IPS-11a (cell line): Measurements from ENCODE around the gene MTURN.

Experiments
- H3K4me3 ChIP-seq: one replicate; pipeline ENCODE4 v1.5.1; 2013; ENCODE audit warnings: low read depth, low read length, control low read depth

MTURN gene

GRCh38 chr7:30159163-30159562 is 24.4 kb downstream of the MTURN start:
- no peak overlapping the region for H3K4me3 ChIP-seq

DNA sequence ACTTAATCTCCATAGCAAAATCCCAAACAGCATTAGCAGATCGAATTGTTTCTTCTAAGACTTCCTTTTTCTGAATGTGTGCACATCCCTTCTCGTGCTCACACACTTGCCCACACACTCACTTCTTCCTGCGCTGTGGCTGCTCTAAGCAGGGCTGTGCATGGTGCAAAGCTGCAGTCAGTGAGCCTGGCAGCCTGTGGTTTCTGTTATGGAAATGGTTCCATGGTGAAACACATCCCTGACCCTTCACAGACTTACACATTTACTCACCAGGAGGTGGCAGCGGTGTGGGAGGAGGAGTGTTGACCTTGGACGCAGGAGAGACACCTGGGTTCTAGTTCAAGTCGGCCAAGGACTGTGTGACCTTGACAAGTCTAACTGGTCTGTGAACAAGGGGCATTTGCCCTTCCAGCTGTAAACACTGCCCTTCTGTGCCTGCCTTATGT is 24.9 kb downstream of the MTURN start:
- no peak overlapping the region for H3K4me3 ChIP-seq

DNA sequence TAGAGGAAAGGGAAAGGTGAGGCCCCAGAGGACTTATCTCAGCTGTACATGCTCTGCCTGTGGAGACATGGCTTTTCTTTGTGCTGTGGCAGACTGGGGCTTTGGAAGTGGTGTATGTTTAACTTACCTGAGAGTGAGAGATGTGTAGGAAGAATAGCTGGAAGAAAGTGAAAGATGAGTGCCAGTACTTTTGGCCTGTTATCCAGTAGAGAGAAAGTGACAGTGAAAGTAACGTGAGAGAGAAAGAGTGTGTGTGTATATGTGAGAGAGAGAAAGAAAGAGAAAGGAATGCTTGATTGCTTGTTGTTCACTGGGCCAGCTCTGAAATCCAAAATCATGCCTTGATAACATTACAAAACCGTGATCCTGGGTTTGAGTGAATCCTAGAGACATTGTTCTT is 25.5 kb downstream of the MTURN start:
- H3K4me3 ChIP-seq: no peak overlapping the region

- H3K4me3 ChIP-seq: no peak overlapping the region
Observed at GRCh38 chr7:30162133-30162532, 27.3 kb downstream of the MTURN start.

GRCh38 chr7:30162622-30163124 is 27.9 kb downstream of the MTURN start:
- no peak overlapping the region for H3K4me3 ChIP-seq

DNA sequence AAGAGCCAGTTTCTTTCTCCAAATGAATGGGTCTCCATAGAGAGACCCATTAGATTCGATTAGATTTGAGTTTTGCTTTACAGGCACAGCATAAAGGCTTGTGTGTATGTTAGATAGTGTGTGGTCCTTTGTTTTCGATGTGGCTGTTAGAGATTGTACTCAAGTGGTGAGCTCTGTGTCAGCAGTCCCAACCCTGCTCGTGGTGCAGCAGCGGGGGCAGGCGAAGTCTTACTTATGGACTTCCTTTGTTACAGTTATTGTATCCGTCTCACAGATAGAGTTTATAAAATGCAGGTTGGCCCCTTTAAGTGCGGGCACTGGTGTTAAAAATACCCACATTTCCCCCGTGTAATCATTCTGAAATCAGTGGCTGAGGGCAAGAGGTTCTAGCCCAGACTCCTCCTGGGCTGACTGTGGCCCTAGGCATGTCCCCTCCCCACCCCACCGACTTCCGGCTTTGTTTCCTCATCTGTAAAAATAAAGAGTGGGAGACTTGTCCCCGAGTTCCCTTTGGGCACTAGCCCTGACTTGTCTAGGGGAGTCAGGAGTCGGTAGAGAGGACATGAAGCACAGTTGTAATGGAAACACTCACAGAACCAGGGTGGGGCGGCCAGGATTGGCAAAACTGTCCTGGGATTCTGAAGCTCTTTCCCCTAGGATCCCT is 28.6 kb downstream of the MTURN start:
- no peak overlapping the region for H3K4me3 ChIP-seq

DNA sequence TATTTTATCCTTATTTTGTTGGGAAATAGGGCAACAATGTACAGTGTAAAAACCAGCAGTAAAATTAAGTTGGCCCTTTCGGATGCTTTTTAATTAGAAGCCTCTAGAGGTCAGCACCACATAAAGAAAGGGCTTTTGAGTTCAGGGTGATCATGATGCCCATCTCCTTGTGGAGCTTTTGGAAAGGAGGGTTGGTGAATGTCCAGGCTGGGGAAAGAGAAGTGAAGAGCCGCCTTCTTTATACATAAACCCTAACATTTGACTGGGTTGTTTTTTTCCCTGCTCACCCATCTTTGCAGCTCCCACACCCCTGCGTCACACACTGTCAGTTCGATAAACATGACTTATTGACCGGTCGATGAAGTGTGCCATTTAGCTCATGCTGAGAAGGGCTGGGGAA is 29.8 kb downstream of the MTURN start:
- H3K4me3 ChIP-seq: no peak overlapping the region

DNA sequence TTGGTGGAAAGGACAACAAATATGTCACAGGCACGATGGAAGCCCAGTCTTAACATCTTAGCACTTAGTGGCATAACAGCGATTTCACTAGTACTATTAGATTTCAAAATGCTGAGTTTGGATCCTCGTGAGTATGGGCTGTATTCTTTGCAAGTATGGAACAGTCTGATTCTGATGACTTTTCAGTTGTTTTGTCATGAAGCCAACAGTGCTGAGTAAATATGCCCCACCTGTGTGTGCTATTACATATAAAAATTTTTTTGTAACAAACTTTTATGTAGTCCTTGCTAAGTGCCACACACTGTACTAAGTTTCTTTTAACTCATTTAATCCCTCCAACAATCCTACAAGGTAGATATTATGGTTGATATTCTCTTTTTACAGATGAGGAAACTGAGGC is 30.8 kb downstream of the MTURN start:
- H3K4me3 ChIP-seq: no peak overlapping the region

- H3K4me3 ChIP-seq: no peak overlapping the region
Observed at GRCh38 chr7:30166155-30166840, 31.5 kb downstream of the MTURN start.

DNA sequence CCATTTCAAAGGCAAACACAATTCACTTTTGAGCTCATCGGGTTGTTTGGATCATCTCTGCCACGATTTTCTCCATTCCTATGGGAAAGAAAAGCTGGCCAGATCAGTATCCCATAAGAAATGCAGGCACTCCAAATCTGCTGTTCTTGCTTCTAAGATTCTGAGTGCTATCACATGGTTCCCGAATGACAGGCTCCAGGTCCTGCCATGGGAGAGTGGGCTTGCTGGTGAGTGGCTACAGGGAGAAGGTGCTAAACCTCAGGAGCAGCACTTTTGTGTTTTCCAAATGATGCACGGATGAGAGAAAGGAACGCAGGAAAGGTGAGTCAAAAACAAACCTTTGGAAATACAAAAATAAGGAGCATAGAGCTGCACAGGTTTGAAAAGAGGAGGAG is 32.1 kb downstream of the MTURN start:
- no peak overlapping the region for H3K4me3 ChIP-seq

- H3K4me3 ChIP-seq: no peak overlapping the region
Observed at GRCh38 chr7:30167901-30168300, 33.1 kb downstream of the MTURN start.

GRCh38 chr7:30168835-30169573 is 34.2 kb downstream of the MTURN start:
- no peak overlapping the region for H3K4me3 ChIP-seq

DNA sequence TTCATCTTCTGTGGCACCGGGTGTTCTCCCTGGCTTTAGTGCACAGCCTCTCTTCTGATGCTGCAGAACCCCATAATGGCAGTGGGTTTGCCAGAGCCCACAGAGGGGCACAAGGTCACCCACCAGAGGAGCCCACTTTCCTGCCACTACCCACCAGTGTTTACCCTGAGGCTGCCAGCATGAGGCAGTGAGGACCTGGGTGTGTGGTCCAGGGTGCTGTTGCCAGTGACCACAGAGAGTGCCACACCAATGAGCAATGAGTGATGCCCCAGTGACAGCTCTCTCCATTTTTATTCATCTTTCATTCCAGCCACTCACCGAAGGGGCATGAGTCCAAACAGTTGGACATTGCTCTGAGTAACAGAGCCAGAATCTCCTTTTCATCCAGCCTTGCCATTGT is 34.8 kb downstream of the MTURN start:
- no peak overlapping the region for H3K4me3 ChIP-seq

GRCh38 chr7:30170476-30171205 is 35.9 kb downstream of the MTURN start:
- H3K4me3 ChIP-seq: no peak overlapping the region

DNA sequence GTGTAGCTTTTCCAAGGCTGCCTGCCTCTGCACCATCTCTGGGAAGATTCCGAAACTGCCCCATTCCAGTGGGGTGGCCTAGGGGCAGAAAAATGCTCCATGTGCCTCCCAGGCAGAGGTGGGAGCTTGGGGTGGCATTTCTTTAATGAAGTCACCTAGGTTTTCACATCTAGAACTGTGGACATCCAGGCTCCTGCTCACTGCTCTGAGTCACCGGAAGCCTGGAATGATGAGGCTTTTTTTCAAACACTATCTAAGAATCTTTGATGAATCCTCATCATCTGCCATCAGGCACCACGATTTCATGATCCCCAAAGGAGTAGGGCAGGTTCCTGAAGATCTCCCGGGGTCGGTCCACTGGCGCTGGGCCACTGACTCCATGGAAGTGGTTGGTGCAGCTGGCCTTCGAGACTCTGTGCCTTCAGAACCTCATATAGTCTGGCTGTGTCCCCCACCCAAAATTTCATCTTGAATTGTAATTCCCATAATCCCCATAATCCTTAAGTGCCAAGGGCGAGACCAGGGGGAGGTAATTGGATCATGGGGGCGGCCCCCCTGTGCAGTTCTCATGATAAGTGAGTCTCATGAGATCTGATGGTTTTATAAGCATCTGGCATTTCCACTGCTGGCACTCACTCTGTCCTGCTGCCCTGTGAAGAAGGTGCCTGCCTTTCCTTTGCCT is 37.1 kb downstream of the MTURN start:
- no peak overlapping the region for H3K4me3 ChIP-seq

- no peak overlapping the region for H3K4me3 ChIP-seq
Observed at GRCh38 chr7:30172451-30172850, 37.7 kb downstream of the MTURN start.

DNA sequence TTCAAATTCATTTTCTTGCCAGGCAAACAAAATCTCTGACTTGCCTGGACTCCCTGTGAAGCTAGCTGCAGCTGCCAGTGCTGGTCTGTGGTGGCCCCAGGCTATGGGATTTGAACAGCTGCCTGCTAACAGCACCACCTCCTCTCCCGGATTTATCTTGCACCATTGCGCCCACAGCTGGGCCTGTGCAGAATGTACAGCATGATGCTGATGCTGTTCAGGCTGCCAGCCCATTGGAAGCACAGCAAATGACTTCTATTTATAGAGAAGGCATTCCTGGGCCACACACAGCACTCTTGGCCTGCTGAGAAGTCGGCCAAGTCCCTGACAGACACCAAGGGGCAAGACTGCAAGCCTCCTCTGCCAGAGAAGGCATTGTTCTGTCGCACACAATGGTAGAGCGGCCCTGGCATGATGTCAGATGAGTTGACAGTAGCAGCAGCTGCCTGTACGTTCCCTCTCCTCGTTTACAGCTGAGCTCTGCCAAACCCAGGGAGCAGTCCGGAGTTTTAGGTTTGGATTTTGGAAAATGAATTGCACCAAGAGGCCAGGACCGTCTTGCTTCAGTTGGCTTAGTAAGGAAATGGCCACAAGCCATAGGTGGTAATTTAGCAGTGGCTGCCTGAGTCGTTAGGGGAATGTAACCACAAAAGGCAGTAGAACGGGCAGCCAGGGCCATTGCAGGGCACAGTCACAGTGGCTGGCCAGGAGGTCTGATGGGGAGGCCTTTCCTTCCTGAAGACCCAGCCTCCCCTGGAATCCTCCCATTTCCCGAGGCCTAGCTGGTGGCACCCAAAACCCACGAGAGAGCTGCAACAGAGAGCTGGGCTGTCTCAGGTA is 38.5 kb downstream of the MTURN start:
- no peak overlapping the region for H3K4me3 ChIP-seq

DNA sequence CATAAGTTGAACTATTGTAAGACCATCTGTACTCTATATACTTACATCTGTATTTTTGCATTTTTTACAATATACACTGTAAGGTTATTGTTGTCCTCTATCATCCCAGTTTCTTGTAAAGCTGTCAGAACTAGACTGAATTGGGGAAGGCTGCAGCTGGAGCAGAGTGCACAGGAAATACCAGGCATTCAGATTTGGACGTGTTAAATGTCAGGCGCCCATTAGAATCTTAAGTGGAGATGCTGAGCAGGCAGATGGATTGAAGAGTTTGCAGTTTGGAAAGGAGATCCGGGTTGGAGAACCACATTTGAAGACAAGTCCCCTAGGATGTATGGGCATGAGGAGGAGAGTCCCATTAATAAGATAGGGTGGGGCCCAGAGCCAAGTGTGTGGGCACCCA is 40.4 kb downstream of the MTURN start:
- no peak overlapping the region for H3K4me3 ChIP-seq

DNA sequence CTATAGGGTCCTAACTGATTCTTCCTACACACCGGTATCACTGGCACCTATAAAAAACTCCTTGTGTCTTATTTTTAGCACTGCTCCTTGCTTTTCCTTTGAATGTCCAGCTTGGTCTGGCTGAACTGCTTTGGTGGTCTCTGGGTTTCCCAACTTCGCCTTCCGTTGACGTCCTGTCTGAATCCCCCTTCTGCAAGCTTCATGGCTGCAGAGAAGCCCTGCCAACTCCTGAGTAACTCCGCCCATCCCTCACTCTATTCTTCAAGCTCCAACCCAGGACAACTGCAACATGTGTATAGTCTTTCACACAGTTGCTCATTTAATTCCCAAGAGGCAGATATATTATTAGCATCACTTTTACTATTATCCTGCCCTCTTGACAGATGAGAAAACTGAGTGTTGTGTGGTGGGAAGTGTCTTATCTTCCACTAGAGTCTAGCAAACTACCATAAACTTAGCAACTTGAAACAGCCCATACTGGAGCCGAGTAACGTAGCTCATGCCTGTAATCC is 40.9 kb downstream of the MTURN start:
- no peak overlapping the region for H3K4me3 ChIP-seq
